Uterus (tissue), 4 donors: Measurements from ENCODE around the gene RET. TPM values are rescaled to one million over a fixed set of nuclear protein-coding genes. Genes with fewer than 3 reads are reported as not detected.

ENCODE experiments used
- DNase-seq, 2 donors: peaks; one replicate each; pipeline ENCODE4 v3.0.0-alpha.2; 2019 to 2020
- H3K27ac ChIP-seq, 2 donors: fragments of 200-600 bp; sonication (generic); 1 replicate in 1 of 2; 2 replicates in 1 of 2; pipeline ENCODE4 v1.5.1; 2016 to 2018
- H3K27me3 ChIP-seq, 2 donors: fragments of 200-600 bp; sonication (generic); one replicate each; pipeline ENCODE4 v1.5.1; 2018 to 2019; ENCODE audit warnings: control low read depth in 1 of 2
- H3K36me3 ChIP-seq, 2 donors: fragments of 200-600 bp; sonication (generic); one replicate each; pipeline ENCODE4 v1.5.1; 2019; ENCODE audit warnings: control low read depth in 1 of 2
- H3K4me1 ChIP-seq, 2 donors: fragments of 200-600 bp; sonication (generic); one replicate each; pipeline ENCODE4 v1.5.1; 2018 to 2019; ENCODE audit warnings: control low read depth in 1 of 2
- H3K4me3 ChIP-seq, 2 donors: fragments of 200-600 bp; sonication (generic); 1 replicate in 1 of 2; 2 replicates in 1 of 2; pipeline ENCODE4 v1.5.1; 2018 to 2019; ENCODE audit warnings: mild to moderate bottlenecking in 1 of 2
- H3K9me3 ChIP-seq, 2 donors: fragments of 200-600 bp; sonication (generic); one replicate each; pipeline ENCODE4 v1.5.1; 2019; ENCODE audit warnings: control low read depth in 1 of 2
- POLR2A ChIP-seq, 2 donors: fragments of 450-650 bp; IDR thresholded peaks; one replicate each; pipeline ENCODE4 v1.6.1; 2016; ENCODE audit warnings: antibody characterized with exemption in 2 of 2, mild to moderate bottlenecking in 1 of 2, moderate library complexity in 1 of 2
- intact Hi-C: fragments of 100-400 bp; cut with DNase I; formaldehyde crosslinking; loops from one replicate; pipeline ENCODE4 v1.15.1; 2023; ENCODE audit warnings: low total_unique reads
- total RNA-seq, 4 donors: library from RNA; depleted of rRNA in 3 of 4; stranded (reverse); fragments of >200 nt in 3 of 4; gene quantifications; one replicate each; pipeline versions ENCODE4 v1.1.0 to v1.2.4, GENCODE V29; 2014 to 2023
- TF ChIP-seq, protein P1 (sequence below), 4 experiments: fragments of 200-600 bp in 2 of 4; fragments of 450-650 bp in 2 of 4; sonication (generic) in 2 of 4; IDR thresholded peaks; one replicate each; pipeline ENCODE4 v1.5.1; 2016 to 2019; ENCODE audit warnings: antibody characterized with exemption in 4 of 4, mild to moderate bottlenecking in 2 of 4, moderate library complexity in 1 of 4
- donor health status: DM: yes; HTN: yes; CAD: no.

The RET gene
- total RNA-seq, 4 donors from 2014 or later = under 0.01 to 6.3 (median 1.0) TPM

GRCh38 chr10:43114743-43115611, 38.1 kb downstream of the RET start:
- TF ChIP-seq, protein P1, sequence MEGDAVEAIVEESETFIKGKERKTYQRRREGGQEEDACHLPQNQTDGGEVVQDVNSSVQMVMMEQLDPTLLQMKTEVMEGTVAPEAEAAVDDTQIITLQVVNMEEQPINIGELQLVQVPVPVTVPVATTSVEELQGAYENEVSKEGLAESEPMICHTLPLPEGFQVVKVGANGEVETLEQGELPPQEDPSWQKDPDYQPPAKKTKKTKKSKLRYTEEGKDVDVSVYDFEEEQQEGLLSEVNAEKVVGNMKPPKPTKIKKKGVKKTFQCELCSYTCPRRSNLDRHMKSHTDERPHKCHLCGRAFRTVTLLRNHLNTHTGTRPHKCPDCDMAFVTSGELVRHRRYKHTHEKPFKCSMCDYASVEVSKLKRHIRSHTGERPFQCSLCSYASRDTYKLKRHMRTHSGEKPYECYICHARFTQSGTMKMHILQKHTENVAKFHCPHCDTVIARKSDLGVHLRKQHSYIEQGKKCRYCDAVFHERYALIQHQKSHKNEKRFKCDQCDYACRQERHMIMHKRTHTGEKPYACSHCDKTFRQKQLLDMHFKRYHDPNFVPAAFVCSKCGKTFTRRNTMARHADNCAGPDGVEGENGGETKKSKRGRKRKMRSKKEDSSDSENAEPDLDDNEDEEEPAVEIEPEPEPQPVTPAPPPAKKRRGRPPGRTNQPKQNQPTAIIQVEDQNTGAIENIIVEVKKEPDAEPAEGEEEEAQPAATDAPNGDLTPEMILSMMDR (IDR thresholded peaks at IDR 0.05) = no peak
- TF ChIP-seq POLR2A (IDR thresholded peaks at IDR 0.05) = no peak
- intact Hi-C loops = no loop called here
- Histone ChIP-seq H3K4me3 (no peak overlapping the region), H3K36me3 (no peaks in the 10 kb centered on the region), H3K9me3 (no peaks in the 10 kb centered on the region), H3K27ac (no peak overlapping the region), H3K4me1 (no peaks in the 10 kb centered on the region), H3K27me3 (no peaks in the 10 kb centered on the region)
- no peak for DNase-seq

DNA sequence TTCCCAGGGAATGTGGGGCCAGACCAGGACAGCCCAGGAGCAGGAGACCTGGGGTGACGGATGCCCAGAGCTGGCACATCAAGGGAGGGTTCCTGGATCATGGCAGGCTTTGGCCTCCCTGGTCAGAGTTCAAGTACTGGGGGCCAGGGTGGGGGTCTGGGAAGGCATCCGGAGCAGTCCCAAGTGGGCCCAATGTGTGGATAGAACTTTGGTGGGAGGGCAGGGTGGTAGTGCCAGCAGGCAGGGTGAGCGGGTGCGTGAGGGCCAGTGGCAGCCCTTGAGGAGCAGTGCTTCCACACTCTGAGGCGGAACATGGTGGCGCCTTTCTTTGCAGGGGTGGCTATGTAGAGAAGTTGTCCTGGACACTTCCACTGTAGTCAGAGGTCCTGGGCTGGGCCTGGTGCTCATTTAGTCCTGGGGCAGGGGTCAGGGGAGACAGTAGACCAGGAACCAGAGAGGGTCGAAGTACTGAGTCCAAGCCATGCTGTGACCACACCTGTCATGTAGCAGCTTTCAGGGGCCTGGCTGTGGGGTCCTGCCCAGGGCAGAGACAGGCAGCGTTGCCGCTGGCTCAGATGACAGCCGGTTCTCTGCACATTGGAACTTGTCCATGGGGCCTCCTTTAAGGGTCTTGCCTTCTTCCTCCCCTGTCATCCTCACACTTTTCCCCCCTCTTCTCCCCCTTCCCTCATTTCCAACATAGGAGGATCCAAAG, 39.2 kb downstream of the RET start:
- no peak for DNase-seq
- TF ChIP-seq, protein P1 (IDR thresholded peaks at IDR 0.05) = no peak
- no peak for TF ChIP-seq POLR2A (IDR thresholded peaks at IDR 0.05)
- H3K4me1 ChIP-seq = no peaks in the 10 kb centered on the region
- no peak overlapping the region for H3K27ac ChIP-seq
- intact Hi-C loops = no loop called here
- H3K36me3 ChIP-seq = no peaks in the 10 kb centered on the region
- H3K4me3 ChIP-seq = no peak overlapping the region
- H3K9me3 ChIP-seq = no peaks in the 10 kb centered on the region
- no peaks in the 10 kb centered on the region for H3K27me3 ChIP-seq

DNA sequence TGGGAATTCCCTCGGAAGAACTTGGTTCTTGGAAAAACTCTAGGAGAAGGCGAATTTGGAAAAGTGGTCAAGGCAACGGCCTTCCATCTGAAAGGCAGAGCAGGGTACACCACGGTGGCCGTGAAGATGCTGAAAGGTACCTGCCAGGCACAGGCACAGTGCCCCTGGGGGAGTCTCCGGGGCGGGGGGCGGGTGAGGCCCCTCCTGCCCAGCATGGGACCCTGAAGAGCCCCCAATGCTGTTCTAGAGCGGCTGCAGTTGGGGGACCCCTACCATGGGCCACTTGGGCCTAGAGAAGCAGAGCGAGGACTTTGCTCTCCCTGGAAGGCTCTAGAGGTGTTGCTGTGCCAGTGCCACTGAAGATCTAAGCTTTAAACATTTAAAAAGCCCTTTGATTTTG, 39.7 kb downstream of the RET start:
- no peaks in the 10 kb centered on the region for H3K9me3 ChIP-seq
- no peak for DNase-seq
- TF ChIP-seq POLR2A (IDR thresholded peaks at IDR 0.05) = no peak
- TF ChIP-seq, protein P1 (IDR thresholded peaks at IDR 0.05) = no peak
- no peak overlapping the region for H3K4me3 ChIP-seq
- intact Hi-C loops = no loop called here
- no peaks in the 10 kb centered on the region for H3K4me1 ChIP-seq
- H3K27me3 ChIP-seq = no peaks in the 10 kb centered on the region
- H3K27ac ChIP-seq = no peak overlapping the region
- no peaks in the 10 kb centered on the region for H3K36me3 ChIP-seq

- intact Hi-C loops = no loop called here
- Histone ChIP-seq H3K9me3 (no peaks in the 10 kb centered on the region), H3K36me3 (no peaks in the 10 kb centered on the region), H3K27ac (no peak overlapping the region), H3K27me3 (no peaks in the 10 kb centered on the region), H3K4me3 (no peak overlapping the region), H3K4me1 (no peaks in the 10 kb centered on the region)
- no peak for DNase-seq
- TF ChIP-seq, protein P1 (IDR thresholded peaks at IDR 0.05) = no peak
- no peak for TF ChIP-seq POLR2A (IDR thresholded peaks at IDR 0.05)
These were observed 40.3 kb downstream of the RET start for GRCh38 chr10:43117031-43117776.
